Coronary artery (tissue), 2 donors: ENCODE data around the gene CYB561D2.
A peak's percentile ranks its signal among the peaks of the same experiment; 100 is the strongest.

Experiments used
- DNase-seq: peaks from one replicate; pipeline ENCODE4 v3.0.0-alpha.2; 2017; ENCODE audit warnings: low spot score
- H3K27ac ChIP-seq, 2 donors: fragments of 200-600 bp; sonication (generic); one replicate each; pipeline ENCODE4 v1.5.1; 2016 to 2019
- H3K4me3 ChIP-seq: fragments of 200-600 bp; sonication (generic); 2 replicates; pipeline ENCODE4 v1.5.1; 2016; ENCODE audit warnings: mild to moderate bottlenecking, moderate library complexity
- TF ChIP-seq, protein P1 (sequence below): fragments of 200-600 bp; sonication (generic); IDR thresholded peaks from one replicate; pipeline ENCODE4 v1.5.1; 2019; ENCODE audit warnings: antibody characterized with exemption

The CYB561D2 gene

DNA sequence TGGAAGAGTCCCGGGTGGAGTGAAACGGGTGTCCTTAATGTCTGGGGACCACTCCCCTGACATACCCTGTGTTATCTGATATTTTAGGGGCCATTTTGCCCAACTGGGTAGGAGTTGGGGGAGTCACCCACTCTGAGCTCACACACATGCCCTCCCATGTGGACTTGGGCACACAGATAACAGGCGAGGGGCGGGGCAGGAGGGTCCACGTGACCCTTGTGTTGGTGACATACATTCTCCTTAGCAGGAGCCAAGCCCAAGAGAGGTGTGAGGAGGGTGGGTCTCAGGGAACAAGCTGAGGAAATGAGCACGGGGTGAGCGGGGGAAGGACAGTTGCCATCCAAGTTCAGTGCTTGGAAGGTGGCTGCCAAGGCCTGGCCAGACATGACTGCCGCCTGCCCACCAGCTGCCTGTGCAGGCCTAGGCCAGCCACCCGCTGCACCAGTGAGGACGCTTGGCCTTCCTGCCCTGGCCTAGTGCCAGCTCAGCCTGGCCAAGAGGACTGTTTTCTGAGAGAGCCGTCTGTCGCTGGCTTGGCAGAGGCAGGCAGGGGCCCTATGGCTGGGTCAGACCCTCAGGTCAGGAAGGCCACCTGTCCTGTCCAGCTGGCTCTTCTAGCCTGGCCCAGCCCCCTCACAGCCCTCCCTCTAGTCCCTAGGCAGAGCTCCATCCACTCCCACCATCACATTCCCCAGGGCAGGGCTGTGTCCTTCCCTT, 40.0 kb downstream of the CYB561D2 start:
- TF ChIP-seq, protein P1, sequence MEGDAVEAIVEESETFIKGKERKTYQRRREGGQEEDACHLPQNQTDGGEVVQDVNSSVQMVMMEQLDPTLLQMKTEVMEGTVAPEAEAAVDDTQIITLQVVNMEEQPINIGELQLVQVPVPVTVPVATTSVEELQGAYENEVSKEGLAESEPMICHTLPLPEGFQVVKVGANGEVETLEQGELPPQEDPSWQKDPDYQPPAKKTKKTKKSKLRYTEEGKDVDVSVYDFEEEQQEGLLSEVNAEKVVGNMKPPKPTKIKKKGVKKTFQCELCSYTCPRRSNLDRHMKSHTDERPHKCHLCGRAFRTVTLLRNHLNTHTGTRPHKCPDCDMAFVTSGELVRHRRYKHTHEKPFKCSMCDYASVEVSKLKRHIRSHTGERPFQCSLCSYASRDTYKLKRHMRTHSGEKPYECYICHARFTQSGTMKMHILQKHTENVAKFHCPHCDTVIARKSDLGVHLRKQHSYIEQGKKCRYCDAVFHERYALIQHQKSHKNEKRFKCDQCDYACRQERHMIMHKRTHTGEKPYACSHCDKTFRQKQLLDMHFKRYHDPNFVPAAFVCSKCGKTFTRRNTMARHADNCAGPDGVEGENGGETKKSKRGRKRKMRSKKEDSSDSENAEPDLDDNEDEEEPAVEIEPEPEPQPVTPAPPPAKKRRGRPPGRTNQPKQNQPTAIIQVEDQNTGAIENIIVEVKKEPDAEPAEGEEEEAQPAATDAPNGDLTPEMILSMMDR: no peak
- no peak for DNase-seq
- Histone ChIP-seq H3K4me3 (no peak overlapping the region), H3K27ac (peak overlapping the region in 1 of 2 donors; percentile 42)

DNA sequence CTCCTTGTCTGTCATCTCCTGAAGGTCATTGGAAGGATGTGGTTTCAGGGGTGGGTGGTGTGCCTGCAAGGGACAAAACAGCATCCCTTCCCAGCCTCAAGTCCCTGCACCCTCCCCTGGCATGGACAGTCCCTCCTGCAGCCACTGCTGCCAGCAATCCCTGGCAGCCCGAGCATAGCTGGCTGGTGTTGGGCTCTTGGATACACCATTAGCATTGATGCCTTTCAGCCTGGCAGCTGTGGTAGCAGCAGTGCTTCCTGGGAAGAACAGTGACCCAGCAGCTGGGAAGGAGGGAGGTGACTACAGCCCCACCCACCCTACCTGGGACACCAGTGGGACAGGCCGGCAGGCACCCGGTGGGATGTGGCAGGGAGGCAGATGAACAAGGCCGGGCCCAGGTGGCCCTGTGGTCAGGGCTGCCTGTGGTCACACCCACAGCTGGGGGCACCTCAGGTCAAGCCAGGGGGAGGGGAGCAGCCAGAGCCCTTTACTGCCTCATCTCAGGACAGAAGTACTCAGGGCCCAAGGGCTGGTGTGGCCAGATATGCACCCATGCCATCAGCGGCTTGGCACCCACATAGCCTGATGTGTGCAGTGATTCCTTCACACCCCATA, 41.5 kb downstream of the CYB561D2 start:
- no peak for DNase-seq
- Histone ChIP-seq H3K4me3 (no peak overlapping the region), H3K27ac (no peak overlapping the region)
- TF ChIP-seq, protein P1: no peak

DNA sequence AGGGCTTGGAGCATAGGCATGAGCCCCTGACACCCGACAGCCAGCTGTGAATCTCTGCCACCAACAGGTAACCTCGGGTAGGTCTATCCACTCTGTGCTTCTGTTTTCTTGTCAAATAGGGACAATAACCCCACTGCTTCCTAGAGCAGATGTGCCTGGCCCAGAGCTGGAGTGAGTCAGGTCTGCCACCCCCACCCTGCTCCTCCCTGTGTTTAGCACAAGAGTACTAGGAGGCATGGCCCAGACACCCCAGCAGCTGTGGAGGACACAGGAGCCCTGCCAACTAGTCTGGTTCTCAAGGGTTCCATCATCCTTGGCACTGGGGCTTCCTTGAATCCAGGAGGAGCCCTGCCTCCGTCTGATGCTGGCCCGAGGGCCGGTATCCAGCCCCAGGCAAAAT, 42.4 kb downstream of the CYB561D2 start:
- H3K27ac ChIP-seq: no peak overlapping the region
- DNase-seq: no peak
- TF ChIP-seq, protein P1: no peak
- H3K4me3 ChIP-seq: no peak overlapping the region

DNA sequence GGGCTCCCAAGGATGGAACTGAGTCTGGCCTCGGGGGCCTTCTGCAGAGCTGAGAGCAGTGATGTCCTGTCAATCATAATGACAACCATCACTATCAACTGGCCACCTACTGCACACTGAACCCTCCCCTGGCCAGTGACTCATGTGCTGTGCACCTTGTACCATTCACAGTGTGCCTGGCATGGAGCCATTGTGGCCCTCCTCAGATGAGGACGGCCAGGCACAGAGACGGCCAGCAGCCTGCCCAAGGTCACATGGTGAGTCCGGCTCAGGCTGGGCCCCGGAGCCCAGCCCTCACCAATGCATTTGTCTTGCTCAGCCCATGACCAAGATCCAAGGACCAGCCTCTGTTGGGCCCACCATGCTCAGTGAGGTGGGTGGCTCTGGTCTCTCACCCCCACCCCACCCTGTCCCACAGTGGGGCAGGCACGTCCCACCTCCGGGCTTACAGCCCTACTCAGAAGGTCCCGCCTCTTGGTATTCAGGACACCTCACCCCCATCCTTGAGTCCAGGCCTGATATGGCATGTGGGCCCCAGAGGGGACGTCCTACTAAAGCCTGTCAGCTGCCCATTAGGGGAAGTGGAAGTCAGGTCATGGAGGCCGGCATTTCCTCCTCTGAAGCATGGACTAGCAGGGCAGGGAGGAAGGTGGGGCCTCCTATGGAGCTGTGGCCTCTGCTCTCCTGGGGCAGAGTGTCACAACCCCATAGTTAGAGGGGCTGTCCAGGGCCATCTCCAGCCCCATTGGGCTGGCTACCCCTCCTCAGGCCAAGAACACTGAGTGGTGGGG, 44.6 kb downstream of the CYB561D2 start:
- no peak overlapping the region for H3K4me3 ChIP-seq
- no peak for DNase-seq
- no peak overlapping the region for H3K27ac ChIP-seq
- TF ChIP-seq, protein P1: no peak

DNA sequence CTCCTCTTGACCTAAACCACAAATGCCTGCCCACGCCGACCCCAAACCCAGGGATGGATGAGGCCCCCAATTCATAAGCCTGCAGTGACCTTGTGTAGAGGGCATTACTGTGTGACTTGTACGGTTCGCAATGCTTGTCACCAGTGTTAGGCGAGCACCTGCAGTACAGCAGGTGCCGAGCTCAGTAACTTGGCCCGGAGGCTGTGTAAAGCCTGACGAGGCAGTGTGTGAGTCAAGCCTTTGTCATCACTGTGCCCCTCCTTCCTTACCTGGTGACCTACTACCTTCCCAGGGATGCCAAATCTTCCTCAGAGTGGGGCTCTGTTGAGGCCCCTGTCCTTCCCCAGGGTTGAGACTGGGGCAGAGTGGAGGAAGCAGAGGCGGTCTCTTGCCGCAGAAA, 45.8 kb downstream of the CYB561D2 start:
- TF ChIP-seq, protein P1: no peak
- Histone ChIP-seq H3K4me3 (no peak overlapping the region), H3K27ac (no peak overlapping the region)
- no peak for DNase-seq

DNA sequence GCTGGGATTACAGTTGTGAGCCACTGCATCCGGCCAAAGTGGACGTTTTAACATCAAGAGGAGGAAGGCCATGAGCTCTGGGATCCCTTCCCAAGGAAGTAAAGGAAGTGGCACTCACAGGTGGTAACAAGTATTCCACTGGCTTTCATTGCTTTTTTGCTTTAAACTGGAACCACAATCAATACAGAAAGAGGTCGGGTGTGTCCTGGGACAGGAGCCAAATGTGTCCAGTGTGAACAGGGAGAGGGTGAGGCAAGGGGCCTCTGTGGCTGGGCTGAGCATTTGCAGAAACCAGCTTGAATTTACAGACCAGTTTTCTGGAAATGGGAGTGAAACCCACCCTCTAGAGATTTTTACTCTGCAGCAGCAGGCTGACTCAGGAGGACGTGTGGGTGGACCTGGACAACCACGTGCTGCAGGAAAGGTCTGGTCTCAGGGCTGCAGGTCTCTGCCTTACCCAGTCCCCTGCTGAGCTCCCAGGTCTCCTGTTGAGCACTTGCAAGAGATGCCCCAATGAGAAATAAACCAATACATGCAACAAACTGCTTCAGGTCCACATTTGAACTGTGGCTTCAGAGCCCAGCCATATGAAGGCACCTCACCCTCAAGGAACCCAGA, 51.4 kb downstream of the CYB561D2 start:
- TF ChIP-seq, protein P1: no peak
- Histone ChIP-seq H3K4me3 (no peak overlapping the region), H3K27ac (no peak overlapping the region)
- DNase-seq: no peak
